EH (cell line): ENCODE measurements around the gene ENO1.
A peak's percentile ranks its signal among the peaks of the same experiment; 100 is the strongest.
"Not testable (repeated sequence)": the region's sequence is repeated elsewhere in the genome, so short reads cannot be mapped to it uniquely, and the experiment has no call there.

Source experiments
- DNase-seq: peaks from one replicate; pipeline ENCODE4 v3.0.0-alpha.2; 2015; ENCODE audit warnings: low read depth

Gene ENO1

GRCh38 chr1:8896775-8897174, 18.3 kb upstream of the ENO1 start:
- DNase-seq: not testable (repeated sequence)

GRCh38 chr1:8892026-8892425, 13.5 kb upstream of the ENO1 start:
- no peak for DNase-seq

GRCh38 chr1:8891401-8891800, 12.9 kb upstream of the ENO1 start:
- DNase-seq: peak; percentile 53

- peak; percentile 98 for DNase-seq
These were observed 11.7 kb upstream of the ENO1 start for GRCh38 chr1:8889925-8890785.

GRCh38 chr1:8889103-8889846, 10.8 kb upstream of the ENO1 start:
- peak; percentile 53 for DNase-seq

GRCh38 chr1:8886589-8886988, 8.1 kb upstream of the ENO1 start:
- DNase-seq: no peak

GRCh38 chr1:8886031-8886524, 7.6 kb upstream of the ENO1 start:
- not testable (repeated sequence) for DNase-seq

- DNase-seq: not testable (repeated sequence)
These were observed 5.6 kb upstream of the ENO1 start for GRCh38 chr1:8884105-8884504.

GRCh38 chr1:8883491-8883890, 5.0 kb upstream of the ENO1 start:
- DNase-seq: no peak

- DNase-seq: peak; percentile 97
These were observed 1.6 kb upstream of the ENO1 start for GRCh38 chr1:8879922-8880676.

GRCh38 chr1:8879464-8879921, 1.0 kb upstream of the ENO1 start:
- DNase-seq: no peak

GRCh38 chr1:8878698-8879463, 395 bp upstream of the ENO1 start:
- peak; percentile 96 for DNase-seq

GRCh38 chr1:8876087-8876486, 2.4 kb downstream of the ENO1 start:
- DNase-seq: no peak

- no peak for DNase-seq
These were observed 3.1 kb downstream of the ENO1 start for GRCh38 chr1:8875216-8875861.

- peak; percentile 47 for DNase-seq
These were observed 4.0 kb downstream of the ENO1 start for GRCh38 chr1:8874230-8875201.

GRCh38 chr1:8873506-8874229, 4.8 kb downstream of the ENO1 start:
- peak; percentile 100 for DNase-seq

GRCh38 chr1:8873001-8873400, 5.5 kb downstream of the ENO1 start:
- DNase-seq: no peak

GRCh38 chr1:8871965-8872399, 6.5 kb downstream of the ENO1 start:
- DNase-seq: peak; percentile 65

- DNase-seq: no peak
These were observed 6.9 kb downstream of the ENO1 start for GRCh38 chr1:8871539-8871935.
